HG02870 (cell line): ENCODE data around the gene LDHB.
"Not testable (repeated sequence)": the region's sequence is repeated elsewhere in the genome, so short reads cannot be mapped to it uniquely, and the experiment has no call there.

Experiments
- ATAC-seq: cut with Tn5 transposase; IDR thresholded peaks from one replicate; pipeline ENCODE4 v1.9.1; 2021; ENCODE audit warnings: mild to moderate bottlenecking, moderate library complexity; ENCODE audit not compliant: unreplicated experiment

LDHB gene

DNA sequence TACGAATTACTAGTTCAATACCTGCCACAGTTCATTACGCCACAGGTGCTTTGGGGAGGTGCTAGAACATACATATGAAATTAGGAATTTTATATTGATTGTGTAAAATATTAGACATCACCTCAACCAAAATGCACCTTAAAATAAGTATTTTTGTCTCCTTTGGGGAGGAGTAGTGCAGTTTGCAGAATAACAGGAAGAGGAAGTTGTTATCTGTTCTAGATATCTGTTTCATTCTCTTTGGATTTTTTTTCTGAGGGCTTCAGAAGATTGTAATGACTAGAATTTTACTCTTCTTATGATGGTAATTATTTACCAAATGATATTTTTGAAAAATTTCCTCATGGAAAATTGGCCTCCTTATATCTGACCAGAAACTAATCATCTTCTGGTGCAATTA is 43.1 kb downstream of the LDHB start:
- ATAC-seq = no peak

DNA sequence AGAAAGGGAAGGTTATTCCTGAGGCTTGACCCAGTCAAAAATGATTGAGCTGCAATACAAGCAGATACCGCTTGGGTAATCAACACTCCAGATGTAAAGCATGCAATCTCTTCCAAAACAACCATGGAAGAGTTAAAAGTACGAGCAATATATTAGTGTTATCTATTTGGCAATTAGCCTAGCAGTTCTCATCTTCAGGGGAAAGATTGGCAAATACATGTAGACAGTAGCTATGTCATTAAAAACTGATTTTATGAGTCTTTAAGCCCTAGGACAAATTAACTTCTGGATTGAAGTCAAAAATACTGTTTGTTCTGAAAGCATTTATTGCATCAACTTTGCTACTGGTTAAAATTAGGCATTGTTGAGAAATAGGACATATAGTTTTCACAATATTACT is 43.7 kb downstream of the LDHB start:
- ATAC-seq = no peak

DNA sequence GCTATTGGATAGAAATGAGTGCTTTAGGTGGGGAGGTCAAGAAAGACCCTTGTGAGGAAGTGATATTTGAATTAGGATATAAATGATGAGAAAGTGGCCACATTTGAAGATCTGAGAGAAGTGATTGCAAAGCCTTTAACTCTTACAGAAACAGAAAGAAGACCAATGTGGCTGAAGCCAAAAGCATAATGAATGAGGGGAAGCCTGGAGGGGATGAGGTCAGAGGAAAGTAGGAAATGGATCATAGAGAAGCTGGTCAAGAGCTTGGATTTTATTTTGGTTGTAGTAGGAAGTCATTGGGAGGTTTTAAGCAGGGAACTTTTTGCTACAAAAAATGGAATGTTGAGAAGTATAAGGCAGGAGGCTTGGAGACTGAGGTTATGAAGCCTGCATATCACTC is 49.4 kb downstream of the LDHB start:
- ATAC-seq = no peak

DNA sequence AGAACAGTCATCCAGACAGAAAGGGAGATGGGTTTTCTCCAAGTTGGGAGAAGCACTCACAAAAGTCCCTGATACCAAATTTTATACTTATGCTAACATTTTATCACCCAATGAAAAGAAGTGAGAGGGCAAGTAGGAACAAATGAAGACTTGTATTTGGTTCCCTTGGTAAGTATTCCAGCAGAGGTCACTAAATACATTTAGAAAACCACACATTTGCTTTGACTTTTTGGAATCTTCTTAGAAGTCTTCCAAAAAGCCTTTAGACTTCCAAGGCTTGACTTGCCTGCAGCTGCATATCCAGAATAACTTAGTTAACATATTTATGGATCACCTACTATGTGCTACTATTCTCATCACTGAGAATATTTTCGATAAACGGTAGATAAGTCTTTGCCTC is 49.9 kb downstream of the LDHB start:
- no peak for ATAC-seq

DNA sequence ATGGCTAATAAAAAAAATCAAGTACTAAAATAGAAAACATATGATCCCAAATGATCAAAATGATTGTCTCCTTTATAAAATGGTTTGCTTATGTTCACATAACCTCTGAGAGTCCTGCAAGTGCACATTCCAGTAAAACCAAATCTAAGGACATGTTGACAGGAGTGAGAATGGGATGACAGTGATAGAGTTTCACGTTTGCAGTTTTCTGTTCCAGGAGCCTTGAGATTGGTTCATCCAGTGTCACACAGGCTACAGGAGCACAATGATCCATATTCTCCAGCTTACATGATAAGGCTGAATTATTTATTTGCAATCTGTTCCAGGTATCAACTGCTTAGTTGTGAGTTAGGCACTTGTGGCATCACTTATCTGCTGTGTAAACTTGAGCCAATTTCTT is 51.5 kb downstream of the LDHB start:
- ATAC-seq = no peak

DNA sequence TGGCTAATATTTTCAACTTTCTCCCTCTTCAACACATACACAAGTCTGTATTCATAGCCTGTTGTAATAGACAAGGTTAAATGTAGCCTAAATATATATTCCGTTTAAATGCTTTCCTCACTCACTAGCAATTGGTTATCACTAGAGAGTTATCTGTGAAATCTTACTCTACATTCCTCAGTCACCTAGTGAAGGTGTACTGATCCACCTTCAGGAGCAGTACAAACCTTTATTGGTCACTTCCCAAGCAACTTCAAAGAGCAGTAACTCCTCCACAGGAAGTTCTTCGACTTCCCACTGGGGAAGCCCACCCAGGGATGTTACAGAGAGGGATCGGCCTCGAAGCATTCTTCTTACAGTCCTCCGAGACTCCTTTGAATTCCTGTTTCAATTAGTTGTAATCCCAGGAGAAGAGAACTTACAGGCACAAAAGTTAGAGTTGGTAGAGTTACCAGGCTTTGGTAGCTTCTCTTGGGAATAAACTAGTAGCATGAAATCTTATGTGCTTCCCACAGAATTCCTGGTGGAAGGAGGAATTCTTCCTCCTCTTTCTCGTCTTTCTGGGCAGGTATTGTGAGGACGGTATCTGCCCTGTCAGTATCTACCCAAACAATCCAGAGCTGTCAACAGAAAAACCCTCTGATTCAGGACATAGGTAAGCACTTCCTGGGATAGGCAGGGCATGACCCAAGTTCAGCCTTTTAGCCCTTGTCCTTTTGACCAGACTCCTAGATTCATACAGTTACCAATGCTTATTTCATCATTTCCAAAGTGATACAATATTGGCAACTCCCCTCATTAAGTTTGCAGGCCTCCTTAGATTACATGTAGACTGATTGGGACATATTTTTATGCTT is 53.2 kb downstream of the LDHB start, which contains the start of gene GYS2:
Gene GYS2, minus strand, starts transcription at position 603 of the 857 bp plus-strand sequence. Its CDS starts 255 bp downstream, at position 348.
- no peak for ATAC-seq

DNA sequence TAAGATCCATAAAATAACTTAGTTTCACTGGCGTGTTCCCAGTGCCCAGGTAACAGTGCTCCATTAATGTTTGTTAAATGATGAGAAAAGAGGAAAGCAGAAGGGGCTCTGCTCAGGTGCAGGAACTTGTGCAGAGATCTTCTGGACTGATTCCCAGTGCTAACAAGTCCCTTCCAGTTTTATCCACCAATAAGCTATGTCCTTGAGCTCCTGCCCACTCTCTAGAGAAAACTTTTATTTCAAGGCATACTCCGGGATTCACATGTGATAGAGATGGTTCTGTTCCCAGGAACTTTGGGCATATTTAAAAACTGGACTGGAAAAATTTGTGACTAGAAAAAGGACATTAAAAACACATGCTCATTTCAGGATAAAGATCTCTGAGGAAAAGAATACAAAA is 54.9 kb downstream of the LDHB start:
- no peak for ATAC-seq

DNA sequence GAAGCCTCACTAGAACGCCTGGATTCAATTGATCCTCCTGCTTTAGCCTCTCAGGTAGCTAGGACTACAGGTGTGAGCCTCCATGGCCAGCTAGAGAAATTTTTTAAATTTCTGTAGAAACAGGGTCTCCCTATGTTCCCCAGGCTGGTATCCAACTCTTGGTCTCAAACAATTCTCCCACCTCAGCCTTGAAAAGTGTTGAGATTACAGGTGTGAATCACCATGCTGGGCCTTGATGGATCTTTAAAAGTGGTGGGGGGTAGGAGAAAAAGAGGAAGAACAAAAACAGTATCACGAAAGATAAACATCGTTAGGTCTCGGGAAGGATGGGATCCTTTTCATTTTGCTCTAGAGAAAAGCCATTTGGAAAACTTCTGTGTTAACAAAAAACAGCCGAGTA is 57.4 kb downstream of the LDHB start:
- no peak for ATAC-seq

DNA sequence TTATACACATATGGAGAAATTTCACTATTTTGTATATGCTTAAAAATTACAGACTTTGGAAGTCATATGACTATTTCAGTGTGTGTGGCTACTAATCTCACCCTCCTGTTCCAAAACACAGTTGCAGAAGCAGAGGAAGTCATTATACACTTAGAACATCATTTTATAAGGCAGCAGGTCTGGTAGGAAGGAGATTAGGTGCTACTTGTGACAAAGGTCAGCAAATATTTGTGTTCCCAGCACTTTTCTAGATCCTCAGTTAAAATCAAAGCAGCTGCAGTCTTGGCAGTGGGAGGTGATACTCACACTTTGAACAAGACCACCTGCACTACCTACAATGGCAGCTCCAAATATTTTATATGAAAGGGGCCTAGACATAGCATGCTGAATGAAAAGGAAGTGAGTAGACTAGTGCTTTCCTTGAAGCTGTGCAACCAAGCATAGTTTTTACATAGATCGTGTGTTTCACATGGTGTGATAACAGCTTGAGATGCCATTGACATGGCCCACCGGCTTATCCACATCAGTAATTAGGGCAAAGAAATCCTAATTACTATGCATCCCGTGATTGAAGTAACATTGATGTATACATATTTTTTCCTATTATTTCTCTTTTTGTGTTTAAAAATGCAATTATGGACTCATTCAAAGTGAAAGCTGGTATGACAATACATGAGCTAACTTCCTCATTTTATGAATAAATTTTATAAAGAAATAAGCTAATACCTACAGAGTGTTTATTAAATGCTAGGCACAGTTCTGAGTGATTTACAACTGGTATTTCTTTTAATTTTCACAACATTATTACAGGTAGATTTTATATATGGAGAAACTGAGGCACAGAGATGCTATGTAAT is 58.3 kb downstream of the LDHB start:
- ATAC-seq = peak; percentile 67

DNA sequence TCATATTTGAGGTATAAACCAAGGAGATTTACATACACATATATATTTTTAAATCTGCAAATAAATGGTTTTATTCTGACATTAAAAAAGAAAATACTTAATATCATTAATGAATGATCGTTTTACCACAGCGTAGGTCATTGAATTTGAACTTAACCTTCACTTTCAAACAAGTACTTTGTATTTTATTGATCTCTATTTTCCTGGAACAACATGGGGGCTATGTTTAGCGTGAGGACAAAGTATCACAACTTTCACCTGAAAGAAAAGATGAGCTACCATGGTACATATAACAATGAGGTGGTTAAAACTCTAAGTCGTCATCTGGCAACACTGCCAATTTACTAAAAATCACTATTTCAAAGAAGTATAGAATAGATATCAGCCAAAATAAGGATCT is 59.0 kb downstream of the LDHB start:
- no peak for ATAC-seq

DNA sequence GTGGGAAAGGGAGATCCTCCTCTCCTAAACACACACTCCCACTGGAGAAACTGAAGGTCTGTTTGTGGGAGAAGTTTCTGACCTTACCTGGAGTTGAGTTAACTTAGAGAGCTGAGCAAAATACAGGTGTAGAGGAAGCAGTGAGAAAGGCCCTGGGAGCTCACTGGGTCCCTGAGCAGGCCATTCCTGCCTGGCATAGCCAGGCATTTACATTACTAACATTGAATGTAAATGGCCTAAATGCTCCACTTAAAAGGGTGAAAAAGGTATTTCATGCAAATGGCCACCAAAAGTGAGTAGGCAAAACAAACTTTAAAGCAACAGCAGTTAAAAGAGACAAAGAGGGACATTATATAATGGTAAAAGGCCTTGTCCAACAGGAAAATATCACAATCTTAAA is 62.3 kb downstream of the LDHB start:
- ATAC-seq = not testable (repeated sequence)

DNA sequence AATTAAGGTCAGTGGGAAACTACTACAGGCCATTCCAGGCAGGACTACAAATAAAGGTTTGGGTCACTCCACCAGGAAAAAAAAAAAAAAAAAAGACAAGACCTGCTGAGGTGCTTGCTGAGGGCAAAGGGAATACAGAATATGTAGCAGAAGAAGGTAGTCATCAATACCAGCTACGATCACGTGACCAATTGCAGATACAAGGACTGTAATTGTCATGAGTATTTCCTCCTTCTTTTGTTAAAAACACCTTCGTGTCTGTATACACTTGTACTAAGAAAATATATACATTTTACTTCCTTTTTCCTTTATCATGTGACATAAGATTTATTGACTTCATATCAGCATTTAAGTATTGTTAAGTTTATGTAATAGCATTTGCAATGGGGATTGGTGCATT is 72.2 kb downstream of the LDHB start:
- no peak for ATAC-seq
